Measurements from ENCODE around the gene TNIP2. TPM values are rescaled to one million over a fixed set of nuclear protein-coding genes. Genes with fewer than 3 reads are reported as not detected.

TNIP2 gene
- total RNA-seq, 1 experiment from 2014 or later: 41.0 TPM

GRCh38 chr4:2746891-2747695 is 9.0 kb downstream of the TNIP2 start:
- H3K4me3 ChIP-seq (replicated peaks in 1 of 2; ENCODE audit: low read depth in 1 of 2, low read length in 2 of 2): no peak overlapping the region
- POLR2A ChIA-PET: no interaction called here
- RAD21 ChIA-PET (ENCODE audit: low non-redundant PET in 1 of 2, low total read pairs in 2 of 2, uncharacterized antibody in 2 of 2, unreplicated experiment in 2 of 2): no interaction called here
- peaks cover 26 to 35% of the 10 kb centered on the region in 2 experiments for H3K36me3 ChIP-seq (ENCODE audit: control insufficient read depth in 1 of 2, insufficient read depth in 2 of 2, low read length in 2 of 2)
- no peak overlapping the region for H3K9ac ChIP-seq (ENCODE audit: low read length)
- H3K4me2 ChIP-seq (ENCODE audit: low read length): no peak overlapping the region
- H3K4me1 ChIP-seq (ENCODE audit: control insufficient read depth in 1 of 2, insufficient read depth in 2 of 2, low read length in 2 of 2): no peaks in the 10 kb centered on the region
- H3K9me2 ChIP-seq (ENCODE audit: insufficient read depth): no peaks in the 10 kb centered on the region
- intact Hi-C loops (cut with micrococcal nuclease): no loop called here
- H3K27ac ChIP-seq (ENCODE audit: low read depth, low read length): no peak overlapping the region
- H3K9me3 ChIP-seq (ENCODE audit: control insufficient read depth in 1 of 2, insufficient read depth in 1 of 2, low read depth in 1 of 2, low read length in 2 of 2): no peaks in the 10 kb centered on the region
- no peak overlapping the region for H2AFZ ChIP-seq (ENCODE audit: low read depth, low read length, poor library complexity, severe bottlenecking)
- no peaks in the 10 kb centered on the region for H3K27me3 ChIP-seq (ENCODE audit: insufficient read depth, low read length)
- CTCF ChIA-PET: no interaction called here
- no peak for ATAC-seq
- no TSS peak for BruUV-seq (replicated peaks)
- H3K79me2 ChIP-seq (ENCODE audit: insufficient read depth, low read length): peaks cover 26% of the 10 kb centered on the region; the same call in 1 of the 2 replicates
- TF ChIP-seq ZNF274 (IDR thresholded peaks at IDR 0.05; ENCODE audit: low read depth, low read length) (no peak), ATF3 (IDR thresholded peaks at IDR 0.05) (no peak), SIN3A (IDR thresholded peaks at IDR 0.05; ENCODE audit: low read depth) (no peak)
- H4K20me1 ChIP-seq (ENCODE audit: insufficient read depth): no peaks in the 10 kb centered on the region
- DNase-seq (ENCODE audit: low read depth, low spot score): no peak

GRCh38 chr4:2745981-2746806 is 9.9 kb downstream of the TNIP2 start:
- Histone ChIP-seq H3K4me3 (replicated peaks in 1 of 2; ENCODE audit: low read depth in 1 of 2, low read length in 2 of 2) (no peak overlapping the region), H3K9me3 (ENCODE audit: control insufficient read depth in 1 of 2, insufficient read depth in 1 of 2, low read depth in 1 of 2, low read length in 2 of 2) (no peaks in the 10 kb centered on the region), H3K27ac (ENCODE audit: low read depth, low read length) (no peak overlapping the region), H3K27me3 (ENCODE audit: insufficient read depth, low read length) (no peaks in the 10 kb centered on the region), H3K9ac (ENCODE audit: low read length) (no peak overlapping the region), H4K20me1 (ENCODE audit: insufficient read depth) (no peaks in the 10 kb centered on the region), H3K4me2 (ENCODE audit: low read length) (no peak overlapping the region), H3K9me2 (ENCODE audit: insufficient read depth) (no peaks in the 10 kb centered on the region), H2AFZ (ENCODE audit: low read depth, low read length, poor library complexity, severe bottlenecking) (no peak overlapping the region), H3K79me2 (ENCODE audit: insufficient read depth, low read length) (peaks cover 24% of the 10 kb centered on the region; the same call in 1 of the 2 replicates), H3K4me1 (ENCODE audit: control insufficient read depth in 1 of 2, insufficient read depth in 2 of 2, low read length in 2 of 2) (no peaks in the 10 kb centered on the region), H3K36me3 (ENCODE audit: control insufficient read depth in 1 of 2, insufficient read depth in 2 of 2, low read length in 2 of 2) (peaks cover 26 to 35% of the 10 kb centered on the region in 2 experiments)
- TF ChIP-seq ELF1 (IDR thresholded peaks at IDR 0.05; ENCODE audit: borderline replicate concordance, low read depth): no peak
- no peak for TF ChIP-seq SP1 (IDR thresholded peaks at IDR 0.05; ENCODE audit: low read depth)
- no peak for TF ChIP-seq TCF7L2 (IDR thresholded peaks at IDR 0.05; ENCODE audit: borderline replicate concordance, extremely low read depth, insufficient read depth, insufficient read length)
- TF ChIP-seq MAX (IDR thresholded peaks at IDR 0.05): no peak
- no peak for TF ChIP-seq EGR1 (IDR thresholded peaks at IDR 0.05; ENCODE audit: low read depth)
- TF ChIP-seq JUND (IDR thresholded peaks at IDR 0.05): no peak
- no peak for TF ChIP-seq SIN3A (IDR thresholded peaks at IDR 0.05; ENCODE audit: low read depth)
- TF ChIP-seq CBX3 (IDR thresholded peaks at IDR 0.05; ENCODE audit: low read depth): no peak
- no peak for TF ChIP-seq ATF3 (IDR thresholded peaks at IDR 0.05)
- TF ChIP-seq CEBPB (IDR thresholded peaks at IDR 0.05; ENCODE audit: low read depth): no peak
- TF ChIP-seq EZH2 (IDR thresholded peaks at IDR 0.05): no peak
- TF ChIP-seq POLR2AphosphoS5 (IDR thresholded peaks at IDR 0.05; ENCODE audit: low read depth, low read length): no peak
- no peak for TF ChIP-seq EZH2phosphoT487 (IDR thresholded peaks at IDR 0.05; ENCODE audit: borderline replicate concordance)
- TF ChIP-seq ZNF274 (IDR thresholded peaks at IDR 0.05; ENCODE audit: low read depth, low read length): no peak
- DNase-seq (ENCODE audit: low read depth, low spot score) (no peak), ATAC-seq (no peak)
- ChIA-PET POLR2A (no interaction called here), RAD21 (ENCODE audit: low non-redundant PET in 1 of 2, low total read pairs in 2 of 2, uncharacterized antibody in 2 of 2, unreplicated experiment in 2 of 2) (no interaction called here), CTCF (no interaction called here)
- intact Hi-C loops (cut with micrococcal nuclease): no loop called here
- BruUV-seq (replicated peaks): no TSS peak

Data from HCT116 (cell line).